NB4 (cell line): ENCODE results near the gene ZNF469.

Source experiments
- CTCF ChIP-seq: IDR thresholded peaks from one replicate; pipeline ENCODE4 v1.5.1; 2012; ENCODE audit warnings: low read depth, low read length
- POLR2A ChIP-seq: IDR thresholded peaks from 2 replicates; pipeline ENCODE4 v1.6.1; 2011; ENCODE audit warnings: mild to moderate bottlenecking; ENCODE audit not compliant: insufficient read length; ENCODE audit errors: extremely low read depth

- TF ChIP-seq POLR2A (no peak), CTCF (no peak)
These were observed 13.8 kb upstream of the ZNF469 start for GRCh38 chr16:88368994-88369393.
